Subcutaneous abdominal adipose tissue (tissue), 5 donors: ENCODE results near the gene TNS3.

Source experiments
- H3K27ac ChIP-seq: one replicate; pipeline ENCODE4 v1.7.0; 2013; ENCODE audit warnings: low read depth, mild to moderate bottlenecking, inconsistent platforms, low read length, moderate library complexity
- H3K27me3 ChIP-seq, 5 donors: one replicate each; pipeline ENCODE4 v1.7.0; 2013; ENCODE audit warnings: low read length in 5 of 5, inconsistent platforms in 1 of 5; ENCODE audit not compliant: control insufficient read depth in 5 of 5, insufficient read depth in 4 of 5
- H3K36me3 ChIP-seq, 5 donors: one replicate each; pipeline ENCODE4 v1.7.0; 2013; ENCODE audit warnings: low read length in 5 of 5; ENCODE audit not compliant: control insufficient read depth in 5 of 5, insufficient read depth in 5 of 5
- H3K4me1 ChIP-seq, 5 donors: one replicate each; pipeline ENCODE4 v1.7.0; 2013; ENCODE audit warnings: low read length in 5 of 5, mild to moderate bottlenecking in 3 of 5, moderate library complexity in 1 of 5; ENCODE audit not compliant: control insufficient read depth in 5 of 5, insufficient read depth in 5 of 5
- H3K4me3 ChIP-seq, 5 donors: one replicate each; pipeline ENCODE4 v1.7.0; 2013; ENCODE audit warnings: low read length in 5 of 5, low read depth in 1 of 5
- H3K9ac ChIP-seq, 5 donors: one replicate each; pipeline ENCODE4 v1.7.0; 2013; ENCODE audit warnings: low read length in 5 of 5, mild to moderate bottlenecking in 4 of 5, moderate library complexity in 3 of 5
- H3K9me3 ChIP-seq, 5 donors: one replicate each; pipeline ENCODE4 v1.7.0; 2013; ENCODE audit warnings: low read length in 5 of 5; ENCODE audit not compliant: control insufficient read depth in 5 of 5
- donor health status: healthy.
- donor health status: healthy.
- donor health status: healthy.
- donor health status: healthy.
- donor health status: healthy.

The TNS3 gene

DNA sequence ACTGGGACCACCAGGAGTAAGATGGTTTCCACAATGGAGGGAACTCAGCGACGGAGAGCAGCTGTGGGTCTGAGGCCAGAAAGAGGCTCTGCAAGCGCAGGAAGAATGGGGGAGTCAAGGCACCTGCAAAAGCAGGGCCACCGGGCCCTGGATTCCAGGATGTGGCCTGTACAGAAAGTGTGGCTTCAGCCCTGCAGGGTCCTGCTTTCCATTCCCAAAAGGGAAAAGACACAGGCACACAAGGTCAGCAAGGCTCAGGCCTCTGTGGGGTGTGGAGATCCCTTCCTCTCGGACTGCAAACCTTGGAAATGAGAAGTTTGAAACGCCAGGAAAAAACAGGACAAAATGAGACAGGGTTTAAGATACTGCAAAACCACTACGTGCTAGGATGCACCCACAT lies 232.5 kb downstream of the TNS3 start:
- H3K36me3 ChIP-seq: peaks cover 0 to 48% (median 28%) of the 10 kb centered on the region in 5 donors
- H3K4me3 ChIP-seq: no peak overlapping the region
- no peak overlapping the region for H3K9ac ChIP-seq
- H3K4me1 ChIP-seq: peaks cover 0 to 7% (median 0%) of the 10 kb centered on the region in 5 donors
- no peak overlapping the region for H3K27ac ChIP-seq
- H3K27me3 ChIP-seq: no peaks in the 10 kb centered on the region
- H3K9me3 ChIP-seq: no peaks in the 10 kb centered on the region

DNA sequence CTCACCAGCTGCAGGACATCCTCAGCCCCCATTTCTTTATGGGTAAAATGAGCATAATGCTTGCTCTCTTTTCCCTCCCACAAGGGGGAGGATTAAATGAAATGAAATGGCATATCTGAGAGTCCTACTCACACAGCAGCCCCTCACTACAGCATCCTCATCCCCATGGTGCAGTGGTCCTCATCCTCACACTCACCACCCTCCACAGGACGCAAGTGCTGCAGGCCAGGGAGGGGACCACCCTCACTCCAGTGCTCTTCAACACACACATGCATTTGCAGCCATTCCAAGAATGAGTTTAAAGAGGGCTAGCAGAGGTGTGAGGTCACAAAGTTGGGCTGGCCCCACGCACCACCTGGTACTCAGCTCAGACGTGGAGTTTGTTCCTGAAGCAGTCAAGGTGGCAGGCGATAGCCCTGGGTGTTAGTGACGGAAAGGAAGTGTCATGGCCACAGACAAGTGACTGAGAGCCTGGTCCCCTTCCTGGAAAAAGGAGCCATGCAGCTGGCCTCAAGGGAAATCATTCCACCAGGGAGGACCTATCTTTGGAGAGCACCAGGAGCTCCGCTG lies 234.0 kb downstream of the TNS3 start:
- no peak overlapping the region for H3K27ac ChIP-seq
- H3K27me3 ChIP-seq: no peaks in the 10 kb centered on the region
- H3K36me3 ChIP-seq: peaks cover 5 to 60% (median 40%) of the 10 kb centered on the region in 5 donors
- no peaks in the 10 kb centered on the region for H3K9me3 ChIP-seq
- no peak overlapping the region for H3K4me3 ChIP-seq
- H3K4me1 ChIP-seq: peaks cover 0 to 7% (median 0%) of the 10 kb centered on the region in 5 donors
- H3K9ac ChIP-seq: no peak overlapping the region

DNA sequence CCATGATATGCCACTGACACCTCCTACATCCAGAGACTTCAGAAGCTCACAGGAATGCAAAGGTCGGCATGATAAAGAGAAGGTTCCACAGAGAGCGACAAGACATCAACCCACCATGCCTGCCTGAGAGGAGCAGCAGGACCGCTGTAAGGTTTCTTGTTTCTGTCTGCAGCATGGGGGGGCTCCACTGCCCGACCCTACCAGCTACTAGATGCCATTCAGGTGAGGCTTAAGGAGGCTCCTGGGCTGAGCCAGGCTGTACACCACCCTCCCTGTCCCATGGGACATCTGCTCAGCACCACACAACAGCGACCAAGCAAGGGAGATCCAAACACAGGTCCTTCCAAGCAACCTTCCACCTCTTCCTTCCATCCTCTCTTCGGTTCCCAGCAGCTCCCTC lies 234.6 kb downstream of the TNS3 start:
- Histone ChIP-seq H3K27me3 (no peaks in the 10 kb centered on the region), H3K4me1 (peaks cover 0 to 7% (median 0%) of the 10 kb centered on the region in 5 donors), H3K9me3 (no peaks in the 10 kb centered on the region), H3K36me3 (peaks cover 7 to 60% (median 42%) of the 10 kb centered on the region in 5 donors), H3K9ac (no peak overlapping the region), H3K27ac (no peak overlapping the region), H3K4me3 (no peak overlapping the region)

DNA sequence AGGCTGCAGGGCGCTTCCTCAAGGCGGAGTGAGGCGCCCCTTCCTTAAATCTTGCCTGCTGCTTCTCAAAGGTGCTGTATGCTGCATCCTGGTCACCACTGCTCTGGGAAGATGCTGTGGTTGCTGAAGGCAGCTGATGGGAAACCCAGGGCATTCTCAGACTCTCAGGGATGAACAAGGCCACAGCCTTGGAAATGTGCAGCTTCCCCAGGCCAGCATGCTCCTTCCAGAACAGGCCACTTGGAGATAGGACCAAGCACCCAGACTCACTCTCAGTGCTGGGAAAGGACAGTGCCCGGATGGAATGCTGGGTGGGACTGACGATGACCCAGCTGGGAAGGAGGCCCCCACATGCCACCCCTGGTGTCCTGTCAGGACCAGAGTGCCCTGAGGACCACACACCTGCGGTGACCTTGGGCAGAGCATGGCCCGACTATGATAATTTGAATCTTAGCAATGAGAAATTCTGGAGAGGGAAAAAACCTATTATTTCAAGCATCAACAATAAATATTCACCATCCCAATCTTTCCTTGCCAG lies 235.5 kb downstream of the TNS3 start:
- no peaks in the 10 kb centered on the region for H3K27me3 ChIP-seq
- no peak overlapping the region for H3K9ac ChIP-seq
- H3K27ac ChIP-seq: no peak overlapping the region
- peaks cover 0 to 7% (median 0%) of the 10 kb centered on the region in 5 donors for H3K4me1 ChIP-seq
- H3K36me3 ChIP-seq: peaks cover 16 to 64% (median 42%) of the 10 kb centered on the region in 5 donors
- no peak overlapping the region for H3K4me3 ChIP-seq
- H3K9me3 ChIP-seq: no peaks in the 10 kb centered on the region

DNA sequence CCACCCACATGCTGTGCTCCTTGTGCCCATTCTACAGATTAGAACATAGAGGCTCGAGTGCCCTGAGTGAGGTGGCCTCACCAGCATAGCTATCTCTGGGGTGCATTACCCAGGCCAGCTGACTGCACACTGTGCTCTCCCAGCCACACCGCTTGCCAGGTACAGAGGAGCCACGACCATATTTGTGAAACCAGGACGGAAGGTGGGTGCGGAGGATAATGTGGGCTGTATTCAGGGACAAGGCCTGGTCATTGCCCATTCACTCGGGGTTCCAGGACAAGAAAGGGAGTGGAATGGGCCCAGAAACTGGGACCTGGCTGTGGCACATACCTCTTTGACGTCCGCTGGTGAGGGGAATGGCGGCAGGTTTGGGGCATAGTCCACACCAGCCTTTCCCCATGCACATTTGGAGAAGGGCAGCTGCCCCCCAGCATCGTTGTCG lies 236.0 kb downstream of the TNS3 start:
- Histone ChIP-seq H3K4me1 (peaks cover 0 to 7% (median 0%) of the 10 kb centered on the region in 5 donors), H3K27me3 (no peaks in the 10 kb centered on the region), H3K27ac (no peak overlapping the region), H3K9me3 (no peaks in the 10 kb centered on the region), H3K36me3 (peaks cover 21 to 70% (median 42%) of the 10 kb centered on the region in 5 donors), H3K9ac (no peak overlapping the region), H3K4me3 (no peak overlapping the region)

DNA sequence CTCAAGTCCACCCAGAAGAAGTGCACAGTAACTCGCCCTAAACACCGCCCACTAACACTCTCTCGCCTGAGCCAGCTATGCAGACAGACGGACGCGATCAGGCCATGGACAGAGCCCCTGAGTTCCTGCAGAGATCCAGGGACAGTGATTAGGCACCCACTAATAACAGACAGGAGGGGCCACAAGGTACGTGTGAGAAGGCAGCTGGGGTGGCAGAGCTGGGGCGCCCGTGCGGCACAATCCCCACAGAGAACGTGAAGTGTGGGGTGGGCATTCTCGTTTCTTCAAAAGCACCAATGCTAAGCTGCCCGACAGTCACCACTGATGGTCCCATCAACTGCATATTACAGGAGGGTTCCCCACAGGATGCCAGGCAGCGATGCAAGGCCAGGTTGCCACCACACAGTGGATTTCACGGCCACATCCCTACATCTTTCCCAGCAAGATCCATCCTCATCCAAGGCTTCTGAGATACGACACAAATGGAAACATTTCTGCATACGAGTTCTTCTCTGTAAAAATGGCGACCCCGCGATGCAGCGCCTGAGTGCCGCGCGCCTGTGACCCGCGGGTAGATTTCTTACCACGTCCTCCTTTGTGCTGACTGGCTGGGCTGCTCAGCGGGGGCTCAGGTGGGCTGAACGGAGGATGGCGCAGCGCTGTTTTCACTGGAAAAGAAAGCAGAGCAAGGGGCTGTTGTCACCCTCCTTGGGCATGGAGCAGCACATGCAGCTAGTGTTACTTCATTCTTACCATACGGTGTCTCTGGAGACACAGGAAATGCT lies 237.5 kb downstream of the TNS3 start:
- H3K27me3 ChIP-seq: no peaks in the 10 kb centered on the region

DNA sequence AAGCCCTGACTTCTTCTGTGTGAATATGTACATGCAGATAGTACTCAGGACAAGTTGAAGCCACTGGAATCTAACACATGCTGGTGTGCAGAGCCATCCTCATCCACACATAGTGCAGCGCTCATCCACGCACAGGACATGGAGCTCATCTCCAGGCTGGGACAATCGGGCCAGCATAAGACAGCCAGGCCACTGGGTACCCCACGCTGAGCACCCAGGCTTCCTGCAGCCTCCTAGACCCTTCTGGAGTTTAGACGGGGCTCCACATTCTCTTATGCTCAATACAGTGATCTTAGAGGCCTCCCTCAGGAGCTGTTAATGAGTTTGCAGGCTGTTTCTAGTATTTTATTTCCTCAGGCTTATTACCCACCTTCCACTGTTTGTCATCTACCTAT lies 238.9 kb downstream of the TNS3 start:
- Histone ChIP-seq H3K27me3 (no peaks in the 10 kb centered on the region), H3K4me3 (no peak overlapping the region), H3K27ac (no peak overlapping the region), H3K4me1 (peaks cover 0 to 2% (median 0%) of the 10 kb centered on the region in 5 donors), H3K9ac (no peak overlapping the region), H3K9me3 (no peaks in the 10 kb centered on the region), H3K36me3 (peaks cover 29 to 63% (median 41%) of the 10 kb centered on the region in 5 donors)

More for the DNA sequence above, 237.5 kb downstream of the TNS3 start:
- Histone ChIP-seq H3K4me3 (no peak overlapping the region), H3K9ac (no peak overlapping the region), H3K4me1 (peaks cover 0 to 7% (median 0%) of the 10 kb centered on the region in 5 donors), H3K9me3 (no peaks in the 10 kb centered on the region), H3K27ac (no peak overlapping the region), H3K36me3 (peaks cover 24 to 70% (median 42%) of the 10 kb centered on the region in 5 donors)

DNA sequence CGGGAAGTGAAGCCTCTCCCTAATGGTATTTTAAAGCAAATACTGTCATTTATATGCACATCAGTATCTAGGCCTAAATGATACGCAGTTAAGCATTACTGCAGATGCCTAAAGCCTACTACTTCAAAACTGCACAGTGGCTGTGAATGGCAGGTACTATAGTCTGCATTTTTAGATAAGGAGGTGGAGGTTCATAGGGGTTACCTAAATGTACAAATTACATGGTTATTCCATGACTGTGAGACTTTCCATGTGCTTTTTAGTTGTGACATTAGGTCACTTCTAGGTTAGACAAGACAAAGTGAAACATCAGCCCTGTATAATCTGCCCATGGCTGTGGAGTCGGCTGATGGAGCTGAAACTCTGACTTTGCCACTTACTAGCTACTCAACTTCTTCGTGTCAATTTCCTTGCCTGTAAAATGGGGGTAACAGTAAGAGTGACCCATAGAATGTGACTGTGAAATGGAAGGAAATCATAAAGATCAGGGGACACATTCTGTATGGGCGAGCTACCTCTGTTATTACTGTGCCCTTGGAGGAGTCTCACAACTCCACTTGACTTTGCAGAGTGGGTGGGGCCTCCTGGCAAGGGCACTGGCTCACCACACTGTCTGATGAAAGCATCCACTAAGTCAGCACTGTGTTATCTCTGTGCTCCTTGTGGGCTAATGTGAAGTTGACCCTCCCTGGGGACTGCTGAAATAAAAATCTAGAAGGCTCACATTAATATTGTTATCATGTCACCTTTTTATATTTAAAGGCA lies 239.4 kb downstream of the TNS3 start:
- H3K9ac ChIP-seq: no peak overlapping the region
- no peak overlapping the region for H3K4me3 ChIP-seq
- no peaks in the 10 kb centered on the region for H3K27me3 ChIP-seq
- peaks cover 0 to 2% (median 0%) of the 10 kb centered on the region in 5 donors for H3K4me1 ChIP-seq
- peaks cover 0 to 2% (median 0%) of the 10 kb centered on the region in 5 donors for H3K9me3 ChIP-seq
- H3K36me3 ChIP-seq: peaks cover 29 to 60% (median 35%) of the 10 kb centered on the region in 5 donors
- H3K27ac ChIP-seq: no peak overlapping the region

DNA sequence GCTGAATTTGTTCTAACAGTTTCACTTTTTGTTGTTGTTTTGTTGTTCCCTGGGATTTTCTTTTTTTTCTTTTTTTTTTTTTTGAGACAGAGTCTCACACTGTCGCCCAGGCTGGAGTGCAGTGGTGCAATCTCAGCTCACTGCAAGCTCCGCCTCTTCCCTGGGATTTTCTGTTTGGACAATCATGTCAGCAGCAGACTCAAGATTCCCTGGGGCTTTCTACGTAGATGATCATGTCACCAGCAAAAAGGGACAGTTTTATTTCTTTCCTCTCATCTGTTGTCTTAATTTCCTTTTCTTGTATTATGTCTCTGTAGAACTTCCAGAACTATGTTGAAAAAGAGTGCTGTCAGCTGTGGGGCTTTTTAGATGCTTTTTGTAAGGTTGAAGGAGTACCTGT lies 241.4 kb downstream of the TNS3 start:
- H3K4me3 ChIP-seq: no peak overlapping the region
- peaks cover 0 to 2% (median 0%) of the 10 kb centered on the region in 5 donors for H3K9me3 ChIP-seq
- no peak overlapping the region for H3K27ac ChIP-seq
- H3K36me3 ChIP-seq: peaks cover 26 to 54% (median 32%) of the 10 kb centered on the region in 5 donors
- no peaks in the 10 kb centered on the region for H3K27me3 ChIP-seq
- H3K4me1 ChIP-seq: peaks cover 0 to 16% (median 3%) of the 10 kb centered on the region in 5 donors
- H3K9ac ChIP-seq: no peak overlapping the region
